ENCODE results near the gene CCL26.

DNA sequence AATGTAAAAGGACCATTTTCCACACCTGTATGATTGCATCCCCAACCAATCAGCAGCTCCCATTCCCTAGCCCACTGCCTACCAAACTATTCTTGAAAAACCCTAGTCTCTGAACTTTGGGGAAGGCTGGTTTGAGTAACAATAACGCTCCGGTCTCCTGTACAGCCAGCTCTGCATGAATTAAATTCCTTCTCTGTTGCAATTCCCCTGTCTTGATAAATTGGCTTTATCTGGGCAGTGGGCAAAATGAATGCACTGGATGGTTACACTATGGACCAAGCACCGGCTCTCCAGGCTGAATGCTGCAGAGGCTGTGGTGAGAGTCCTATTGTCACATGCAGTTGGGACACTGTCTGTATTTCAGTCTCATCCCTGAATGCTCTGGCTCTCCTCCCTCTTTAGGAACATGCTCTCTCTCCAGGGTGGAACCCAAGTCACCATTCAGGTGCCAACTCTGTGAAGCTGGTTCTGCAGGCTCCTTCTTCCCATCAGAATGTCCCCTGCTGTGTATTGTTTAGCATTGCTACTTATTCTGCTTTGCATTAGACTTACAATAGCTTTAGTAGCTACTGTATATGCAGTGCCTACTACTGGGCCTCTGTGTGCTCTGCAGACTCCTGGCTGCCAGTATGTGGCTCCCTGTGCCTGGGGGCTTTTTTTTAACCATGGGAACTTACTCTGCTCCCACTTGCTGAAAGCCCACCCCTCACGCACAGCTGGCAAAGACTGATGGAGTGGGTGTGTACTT is 34.7 kb upstream of the CCL26 start:
- TF ChIP-seq SNAI2 (CRISPR knock-in tag; IDR thresholded peaks at IDR 0.05) (no peak), BACH2 (CRISPR knock-in tag; IDR thresholded peaks at IDR 0.05; ENCODE audit: borderline replicate concordance) (no peak), ZC3H10 (CRISPR knock-in tag; IDR thresholded peaks at IDR 0.05) (no peak), TOX (CRISPR knock-in tag; IDR thresholded peaks at IDR 0.05; ENCODE audit: borderline replicate concordance) (no peak)
- TF ChIP-seq, protein P1, sequence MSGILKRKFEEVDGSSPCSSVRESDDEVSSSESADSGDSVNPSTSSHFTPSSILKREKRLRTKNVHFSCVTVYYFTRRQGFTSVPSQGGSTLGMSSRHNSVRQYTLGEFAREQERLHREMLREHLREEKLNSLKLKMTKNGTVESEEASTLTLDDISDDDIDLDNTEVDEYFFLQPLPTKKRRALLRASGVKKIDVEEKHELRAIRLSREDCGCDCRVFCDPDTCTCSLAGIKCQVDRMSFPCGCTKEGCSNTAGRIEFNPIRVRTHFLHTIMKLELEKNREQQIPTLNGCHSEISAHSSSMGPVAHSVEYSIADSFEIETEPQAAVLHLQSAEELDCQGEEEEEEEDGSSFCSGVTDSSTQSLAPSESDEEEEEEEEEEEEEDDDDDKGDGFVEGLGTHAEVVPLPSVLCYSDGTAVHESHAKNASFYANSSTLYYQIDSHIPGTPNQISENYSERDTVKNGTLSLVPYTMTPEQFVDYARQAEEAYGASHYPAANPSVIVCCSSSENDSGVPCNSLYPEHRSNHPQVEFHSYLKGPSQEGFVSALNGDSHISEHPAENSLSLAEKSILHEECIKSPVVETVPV (CRISPR knock-in tag; IDR thresholded peaks at IDR 0.05), result no peak

Data from SK-N-SH treated with all-trans-retinoic acid at 6 μM for 48 hours (cell line).